Measurements from ENCODE around the gene CAPZB. TPM values are rescaled to one million over a fixed set of nuclear protein-coding genes. Genes with fewer than 3 reads are reported as not detected.

Gene CAPZB
- total RNA-seq, 2 experiments from 2014 or later = 335 to 340 TPM

DNA sequence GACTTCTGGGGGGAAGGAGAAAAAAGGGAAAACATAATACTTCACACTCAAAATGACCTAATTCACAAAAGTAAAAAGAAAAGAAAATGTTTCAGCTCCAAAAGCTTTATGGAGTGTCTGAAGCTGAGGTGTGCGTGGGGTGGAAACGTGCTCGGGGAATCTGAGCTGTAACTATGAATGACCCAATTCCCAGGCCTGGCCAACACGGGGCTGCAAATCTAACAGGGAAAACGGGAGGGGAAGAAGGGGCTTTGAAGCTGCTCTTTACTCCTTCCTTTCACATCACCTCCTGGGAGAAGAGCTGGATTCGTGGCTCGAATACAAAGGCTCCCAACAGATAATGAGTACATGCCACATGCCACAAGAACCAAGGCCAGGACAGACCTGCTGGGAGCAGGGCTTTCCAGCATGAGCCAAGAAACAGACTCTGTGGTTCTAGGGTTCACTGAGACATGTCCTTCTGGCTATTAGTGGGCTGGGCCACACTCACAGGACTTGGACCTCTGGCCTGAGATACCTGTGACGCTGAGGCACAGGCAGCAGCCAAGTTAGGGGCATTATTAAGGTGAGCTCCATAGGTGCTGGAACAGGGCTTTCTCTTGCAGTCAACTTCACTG lies 121.7 kb downstream of the CAPZB start:
- DNase-seq (no peak), ATAC-seq (no peak)
- TF ChIP-seq, protein P1, sequence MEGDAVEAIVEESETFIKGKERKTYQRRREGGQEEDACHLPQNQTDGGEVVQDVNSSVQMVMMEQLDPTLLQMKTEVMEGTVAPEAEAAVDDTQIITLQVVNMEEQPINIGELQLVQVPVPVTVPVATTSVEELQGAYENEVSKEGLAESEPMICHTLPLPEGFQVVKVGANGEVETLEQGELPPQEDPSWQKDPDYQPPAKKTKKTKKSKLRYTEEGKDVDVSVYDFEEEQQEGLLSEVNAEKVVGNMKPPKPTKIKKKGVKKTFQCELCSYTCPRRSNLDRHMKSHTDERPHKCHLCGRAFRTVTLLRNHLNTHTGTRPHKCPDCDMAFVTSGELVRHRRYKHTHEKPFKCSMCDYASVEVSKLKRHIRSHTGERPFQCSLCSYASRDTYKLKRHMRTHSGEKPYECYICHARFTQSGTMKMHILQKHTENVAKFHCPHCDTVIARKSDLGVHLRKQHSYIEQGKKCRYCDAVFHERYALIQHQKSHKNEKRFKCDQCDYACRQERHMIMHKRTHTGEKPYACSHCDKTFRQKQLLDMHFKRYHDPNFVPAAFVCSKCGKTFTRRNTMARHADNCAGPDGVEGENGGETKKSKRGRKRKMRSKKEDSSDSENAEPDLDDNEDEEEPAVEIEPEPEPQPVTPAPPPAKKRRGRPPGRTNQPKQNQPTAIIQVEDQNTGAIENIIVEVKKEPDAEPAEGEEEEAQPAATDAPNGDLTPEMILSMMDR (IDR thresholded peaks at IDR 0.05) = no peak
- no peak overlapping the region for H3K4me3 Mint-ChIP-seq
- peaks cover 3% of the 10 kb centered on the region for H3K36me3 Mint-ChIP-seq (ENCODE audit: low read depth)
- intact Hi-C loops (cut with micrococcal nuclease) = no loop called here
- CTCF ChIA-PET = interaction anchor here (1.1 to 1.7 kb wide), 6 partner anchors 9 to 218 kb away, joined by 3 to 7 read pairs (median 4); no protein-coding TSS in a partner anchor
- no peak overlapping the region for H3K27ac Mint-ChIP-seq
- H3K9me3 Mint-ChIP-seq = no peaks in the 10 kb centered on the region
- POLR2A ChIA-PET = no interaction called here
- H3K27me3 Mint-ChIP-seq = no peaks in the 10 kb centered on the region
- peaks cover 50% of the 10 kb centered on the region for H3K4me1 Mint-ChIP-seq (ENCODE audit: low read depth)

DNA sequence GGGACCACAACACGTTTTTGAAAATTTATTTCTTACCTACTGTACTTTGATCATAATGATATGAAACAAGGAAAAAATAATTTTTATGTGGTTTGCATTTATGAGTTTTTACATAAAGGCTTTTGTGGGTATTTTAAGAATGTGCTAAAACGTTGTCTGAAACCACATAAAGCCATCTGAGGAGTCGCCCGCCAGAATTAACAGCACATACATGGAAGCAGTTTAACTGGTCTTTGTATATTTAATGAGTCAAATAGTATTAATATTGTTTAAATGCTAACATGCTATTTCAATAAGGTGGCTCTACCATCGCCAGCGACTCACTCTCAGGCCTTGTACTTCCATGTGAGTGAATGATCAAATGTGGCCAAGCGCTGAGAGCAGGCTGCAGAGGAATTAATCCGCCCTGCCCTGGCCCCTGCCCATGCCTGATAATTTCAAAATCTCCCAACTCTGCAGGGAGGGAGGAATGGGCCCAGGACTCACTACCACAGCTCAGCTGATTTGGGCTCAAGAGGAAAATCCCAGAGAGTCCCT lies 123.7 kb downstream of the CAPZB start:
- Mint-ChIP-seq H3K4me1 (ENCODE audit: low read depth) (peaks cover 47% of the 10 kb centered on the region), H3K27ac (no peak overlapping the region), H3K4me3 (no peak overlapping the region), H3K36me3 (ENCODE audit: low read depth) (peaks cover 7% of the 10 kb centered on the region), H3K9me3 (no peaks in the 10 kb centered on the region), H3K27me3 (no peaks in the 10 kb centered on the region)
- POLR2A ChIA-PET = interaction anchor here (1.0 kb wide), 1 partner anchor 14 kb away, joined by 3 read pairs; no protein-coding TSS in a partner anchor
- CTCF ChIA-PET = no interaction called here
- ATAC-seq (no peak), DNase-seq (no peak)
- intact Hi-C loops (cut with micrococcal nuclease) = no loop called here
- TF ChIP-seq, protein P1 (IDR thresholded peaks at IDR 0.05) = peak; percentile 9

DNA sequence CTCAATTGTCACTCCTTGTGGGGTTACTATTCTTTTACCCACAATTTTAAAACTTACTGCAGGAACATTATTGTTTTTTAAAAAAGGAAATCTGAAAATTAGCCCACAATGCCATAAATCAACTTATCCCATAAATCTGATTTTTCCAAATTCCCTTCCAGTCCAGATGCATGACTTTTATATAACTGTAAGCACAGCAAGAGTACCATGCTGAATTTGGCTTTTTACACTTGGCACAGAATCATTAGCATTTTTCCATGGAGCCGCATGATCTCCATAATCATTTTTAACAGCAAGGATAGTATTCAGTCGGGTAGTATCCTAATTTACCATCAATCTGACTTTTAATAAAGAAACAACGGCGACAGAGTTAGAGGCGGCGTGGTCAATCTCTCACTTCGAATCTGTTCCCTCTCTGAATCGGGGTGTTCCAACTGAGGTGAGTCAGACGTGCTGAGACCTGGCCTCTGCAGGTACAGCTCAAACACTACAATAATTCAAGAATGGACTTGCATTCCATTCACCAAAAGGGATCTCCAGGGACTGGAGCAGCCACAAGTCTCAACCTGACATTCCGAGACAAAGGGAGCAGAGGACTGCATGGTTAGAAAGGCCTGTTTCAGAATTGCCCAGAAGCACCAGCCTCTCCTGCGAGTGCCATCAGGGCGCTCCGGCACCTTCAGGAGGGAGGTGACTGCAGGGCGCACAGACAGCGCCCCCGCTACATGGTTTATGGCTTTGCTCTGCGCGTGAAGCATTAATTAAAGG lies 124.3 kb downstream of the CAPZB start:
- H3K4me1 Mint-ChIP-seq (ENCODE audit: low read depth) = peaks cover 44% of the 10 kb centered on the region
- no peaks in the 10 kb centered on the region for H3K27me3 Mint-ChIP-seq
- DNase-seq (peak; percentile 13), ATAC-seq (peak; percentile 40)
- peaks cover 9% of the 10 kb centered on the region for H3K36me3 Mint-ChIP-seq (ENCODE audit: low read depth)
- ChIA-PET POLR2A (interaction anchor here (1.0 kb wide), 1 partner anchor 13 kb away, joined by 3 read pairs; no protein-coding TSS in a partner anchor), CTCF (interaction anchor here (0.6 kb wide), 1 partner anchor 301 kb away, joined by 3 read pairs; no protein-coding TSS in a partner anchor)
- intact Hi-C loops (cut with micrococcal nuclease) = no loop called here
- H3K4me3 Mint-ChIP-seq = no peak overlapping the region
- H3K9me3 Mint-ChIP-seq = no peaks in the 10 kb centered on the region
- TF ChIP-seq, protein P1 (IDR thresholded peaks at IDR 0.05) = no peak
- no peak overlapping the region for H3K27ac Mint-ChIP-seq

DNA sequence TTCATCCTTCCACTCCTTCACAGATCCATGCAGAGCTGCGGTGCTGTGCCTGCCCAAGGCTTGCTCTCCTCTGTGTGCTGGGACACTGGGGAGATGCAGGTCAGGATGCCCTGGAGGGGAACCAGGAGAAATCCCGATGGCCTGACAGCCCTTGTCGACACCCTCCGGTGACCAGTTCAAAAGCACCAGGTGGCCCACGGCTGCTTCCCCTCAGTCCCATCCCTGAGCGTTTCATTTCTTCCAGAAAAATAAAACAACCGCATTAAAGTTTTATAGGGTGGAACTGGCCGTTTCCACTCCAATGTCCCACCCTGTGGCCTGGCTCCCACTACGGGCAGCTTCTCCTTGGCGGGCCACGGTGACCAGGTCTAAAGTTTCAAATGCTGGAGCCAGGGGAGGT lies 124.9 kb downstream of the CAPZB start:
- Mint-ChIP-seq H3K27me3 (no peaks in the 10 kb centered on the region), H3K4me1 (ENCODE audit: low read depth) (peaks cover 42% of the 10 kb centered on the region), H3K9me3 (no peaks in the 10 kb centered on the region), H3K36me3 (ENCODE audit: low read depth) (peaks cover 12% of the 10 kb centered on the region), H3K4me3 (no peak overlapping the region), H3K27ac (peak overlapping the region; percentile 38)
- ChIA-PET POLR2A (interaction anchor here (1.0 kb wide), 1 partner anchor 12 kb away, joined by 3 read pairs; no protein-coding TSS in a partner anchor), CTCF (interaction anchor here (0.6 kb wide), 1 partner anchor 302 kb away, joined by 3 read pairs; no protein-coding TSS in a partner anchor)
- intact Hi-C loops (cut with micrococcal nuclease) = no loop called here
- TF ChIP-seq, protein P1 (IDR thresholded peaks at IDR 0.05) = no peak
- ATAC-seq (no peak), DNase-seq (no peak)

Data from activated CD8-positive, alpha-beta T cell treated with anti-CD3 and anti-CD28 coated beads for 36 hours (primary cell).